Retinal pigment epithelial cell (primary cell): Measurements from ENCODE around the gene PSENEN.

Experiments
- DNase-seq: peaks from one replicate; pipeline ENCODE4 v3.0.0-alpha.2; 2010; ENCODE audit warnings: low read depth
- H3K4me3 ChIP-seq: 2 replicates; pipeline ENCODE4 v1.5.1; 2011; ENCODE audit warnings: mild to moderate bottlenecking, low read length, control low read depth, moderate library complexity
- CTCF ChIP-seq: conservative IDR thresholded peaks from 2 replicates; pipeline ENCODE4 v1.5.1; 2011; ENCODE audit warnings: low read depth, low read length, control low read depth, inconsistent platforms

The PSENEN gene

GRCh38 chr19:35748106-35749020, 2.9 kb downstream of the PSENEN start, which contains the start of gene LIN37:
LIN37 (plus strand) TSS chr19:35748576; CDS start chr19:35748725, 149 bp downstream.
- H3K4me3 ChIP-seq = peak within 1 kb of the TSS; percentile 100
- no peak for TF ChIP-seq CTCF
- DNase-seq = peak; percentile 97

- H3K4me3 ChIP-seq = no peak overlapping the region
- no peak for DNase-seq
- TF ChIP-seq CTCF = no peak
These were observed 4.7 kb downstream of the PSENEN start for GRCh38 chr19:35750167-35750566.

GRCh38 chr19:35751839-35752745, 6.6 kb downstream of the PSENEN start:
- H3K4me3 ChIP-seq = no peak overlapping the region
- DNase-seq = no peak
- TF ChIP-seq CTCF = no peak

GRCh38 chr19:35752746-35753350, 7.4 kb downstream of the PSENEN start:
- DNase-seq = no peak
- H3K4me3 ChIP-seq = no peak overlapping the region
- TF ChIP-seq CTCF = no peak

GRCh38 chr19:35753634-35754369, 8.4 kb downstream of the PSENEN start:
- DNase-seq = no peak
- no peak overlapping the region for H3K4me3 ChIP-seq

More at GRCh38 chr19:35753634-35754369, 8.4 kb downstream of the PSENEN start:
- no peak for TF ChIP-seq CTCF
